Nucleus accumbens (tissue), 56 donors: Measurements from ENCODE around the gene TRIM41.

Source experiments
- DNase-seq, 56 donors: peaks; one replicate each; lab custom pipeline; 2025; lab: John Stamatoyannopoulos, UW

TRIM41 gene

GRCh38 chr5:181192337-181193046, 30.6 kb upstream of the TRIM41 start:
- DNase-seq: no peak

GRCh38 chr5:181193656-181194055, 29.4 kb upstream of the TRIM41 start:
- DNase-seq: no peak

- no peak for DNase-seq
These were observed 28.4 kb upstream of the TRIM41 start for GRCh38 chr5:181194489-181195248.

GRCh38 chr5:181195249-181195761, 27.8 kb upstream of the TRIM41 start:
- DNase-seq: no peak

GRCh38 chr5:181197326-181197951, 25.6 kb upstream of the TRIM41 start:
- DNase-seq: no peak

- no peak for DNase-seq
These were observed 24.9 kb upstream of the TRIM41 start for GRCh38 chr5:181198106-181198685.

GRCh38 chr5:181198905-181199519, 24.1 kb upstream of the TRIM41 start:
- no peak for DNase-seq

GRCh38 chr5:181199881-181200638, 23.0 kb upstream of the TRIM41 start:
- no peak for DNase-seq

GRCh38 chr5:181200816-181201215, 22.3 kb upstream of the TRIM41 start:
- DNase-seq: no peak

GRCh38 chr5:181203093-181203711, 19.9 kb upstream of the TRIM41 start:
- DNase-seq: no peak

GRCh38 chr5:181203777-181204112, 19.3 kb upstream of the TRIM41 start:
- DNase-seq: no peak

- no peak for DNase-seq
These were observed 18.8 kb upstream of the TRIM41 start for GRCh38 chr5:181204113-181204825.

- no peak for DNase-seq
These were observed 18.0 kb upstream of the TRIM41 start, which contains the start of gene TRIM7 for GRCh38 chr5:181204826-181205760. Gene TRIM7, minus strand, starts transcription at chr5:181205196. Its CDS starts 86 bp downstream, at chr5:181205110.

- DNase-seq: no peak
These were observed 17.1 kb upstream of the TRIM41 start for GRCh38 chr5:181205761-181206649.

GRCh38 chr5:181207214-181207959, 15.7 kb upstream of the TRIM41 start:
- no peak for DNase-seq

GRCh38 chr5:181207960-181208253, 15.2 kb upstream of the TRIM41 start:
- DNase-seq: no peak
